Measurements from ENCODE around the gene DAB1.

GRCh38 chr1:57410508-57410907 is 13.4 kb downstream of the DAB1 start:
- TF ChIP-seq CTCF (IDR thresholded peaks at IDR 0.05) (no peak), POLR2A (IDR thresholded peaks at IDR 0.05) (no peak)

Measured in right lobe of liver (tissue), 4 donors.